Endodermal cell (in vitro differentiated cells): ENCODE data around the gene GAPDH. TPM values are rescaled to one million over a fixed set of nuclear protein-coding genes. Genes with fewer than 3 reads are reported as not detected.

ENCODE experiments used
- DNase-seq: peaks from one replicate; pipeline ENCODE4 v3.0.0-alpha.2; 2017
- H3K27ac ChIP-seq: 2 replicates; pipeline ENCODE4 v1.5.1; 2013; ENCODE audit warnings: mild to moderate bottlenecking, low read depth, low read length, moderate library complexity
- H3K27me3 ChIP-seq: 2 replicates; pipeline ENCODE4 v1.6.1; 2013; ENCODE audit warnings: mild to moderate bottlenecking, low read length, moderate library complexity; ENCODE audit not compliant: insufficient read depth, control insufficient read depth, poor library complexity, severe bottlenecking
- H3K36me3 ChIP-seq: 2 replicates; pipeline ENCODE4 v1.7.0; 2013; ENCODE audit warnings: mild to moderate bottlenecking, low read length, moderate library complexity; ENCODE audit not compliant: control insufficient read depth, insufficient read depth
- H3K4me1 ChIP-seq: one replicate; pipeline ENCODE4 v1.7.0; 2013; ENCODE audit warnings: low read length; ENCODE audit not compliant: control insufficient read depth, insufficient read depth
- H3K4me3 ChIP-seq: 2 replicates; pipeline ENCODE4 v1.5.1; 2013; ENCODE audit warnings: mild to moderate bottlenecking, low read length, moderate library complexity
- H3K9ac ChIP-seq: 2 replicates; pipeline ENCODE4 v1.6.1; 2013; ENCODE audit warnings: mild to moderate bottlenecking, low read length, moderate library complexity; ENCODE audit not compliant: poor library complexity, severe bottlenecking; ENCODE audit errors: extremely low read depth
- H3K9me3 ChIP-seq: 2 replicates; pipeline ENCODE4 v1.6.1; 2013; ENCODE audit warnings: mild to moderate bottlenecking, low read length, moderate library complexity; ENCODE audit not compliant: control insufficient read depth
- H3K27ac Mint-ChIP-seq: 2 replicates; pipeline ENCODE4 v1.8.0; 2020; ENCODE audit warnings: mixed read lengths
- H3K27me3 Mint-ChIP-seq: 2 replicates; pipeline ENCODE4 v1.8.0; 2021; ENCODE audit warnings: mild to moderate bottlenecking, mixed read lengths; ENCODE audit not compliant: insufficient read depth
- H3K36me3 Mint-ChIP-seq: 2 replicates; pipeline ENCODE4 v1.8.0; 2020; ENCODE audit warnings: low read depth, mixed read lengths
- H3K4me1 Mint-ChIP-seq: 2 replicates; pipeline ENCODE4 v1.8.0; 2020; ENCODE audit warnings: mixed read lengths
- H3K4me3 Mint-ChIP-seq: 2 replicates; pipeline ENCODE4 v1.8.0; 2020; ENCODE audit warnings: mild to moderate bottlenecking, moderate library complexity, mixed read lengths
- H3K9me3 Mint-ChIP-seq: 2 replicates; pipeline ENCODE4 v1.8.0; 2020; ENCODE audit warnings: mild to moderate bottlenecking, mixed read lengths
- CTCF ChIP-seq: fragments of 200-600 bp; sonication (generic); conservative IDR thresholded peaks from 2 replicates; pipeline ENCODE4 v1.5.0; 2021; ENCODE audit warnings: antibody characterized with exemption, mild to moderate bottlenecking
- WGBS, 2 experiments: methylation state at CpG; one replicate each; pipeline versions ENCODE4 v1.1.5 to v1.1.7; 2013; ENCODE audit warnings: missing lambda C conversion rate in 2 of 2, mixed read lengths in 1 of 2; ENCODE audit not compliant: insufficient coverage in 1 of 2, insufficient read length in 1 of 2; 5-methylcytosine and 5-hydroxymethylcytosine counted together
- total RNA-seq, 2 donors: library from RNA; stranded (reverse); fragmentation: NEBNext Ultra II Directional in 1 of 2; extraction: Animal tissue kit (Norgen Biotek cat#: 25700) in 1 of 2; gene quantifications; 2 replicates in 1 of 2; 3 replicates in 1 of 2; pipeline ENCODE4 v1.2.1, GENCODE V29; 2021

GAPDH gene
- total RNA-seq, 2 donors from 2014 or later, result 2,848 to 5,273 TPM

GRCh38 chr12:6575648-6576047 lies 41.3 kb downstream of the GAPDH start:
- Histone ChIP-seq H3K27ac (no peak overlapping the region), H3K4me3 (no peak overlapping the region), H3K9ac (no peak overlapping the region), H3K9me3 (no peaks in the 10 kb centered on the region), H3K27me3 (no peaks in the 10 kb centered on the region), H3K36me3 (peaks cover 87% of the 10 kb centered on the region), H3K4me1 (no peaks in the 10 kb centered on the region)
- Mint-ChIP-seq H3K27me3 (no peaks in the 10 kb centered on the region), H3K27ac (peak overlapping the region; percentile 2), H3K4me3 (no peak overlapping the region), H3K4me1 (no peaks in the 10 kb centered on the region), H3K9me3 (no peaks in the 10 kb centered on the region), H3K36me3 (peaks cover 81% of the 10 kb centered on the region)
- DNase-seq, result no peak
- 94 to 97% methylated on average over 8 of the region's 8 CpGs for WGBS, 2 experiments
- TF ChIP-seq CTCF, result no peak

GRCh38 chr12:6582196-6582595 lies 47.9 kb downstream of the GAPDH start:
- no peak overlapping the region for H3K4me3 Mint-ChIP-seq
- Histone ChIP-seq H3K9me3 (no peaks in the 10 kb centered on the region), H3K27ac (no peak overlapping the region), H3K27me3 (no peaks in the 10 kb centered on the region), H3K4me1 (no peaks in the 10 kb centered on the region), H3K4me3 (no peak overlapping the region), H3K9ac (no peak overlapping the region), H3K36me3 (peaks cover 81% of the 10 kb centered on the region)
- DNase-seq, result peak; percentile 78
- 92 to 94% methylated on average over 6 of the region's 6 CpGs for WGBS, 2 experiments
- peak; percentile 82 for TF ChIP-seq CTCF
- H3K9me3 Mint-ChIP-seq, result no peaks in the 10 kb centered on the region
- H3K27me3 Mint-ChIP-seq, result no peaks in the 10 kb centered on the region
- no peaks in the 10 kb centered on the region for H3K4me1 Mint-ChIP-seq
- H3K27ac Mint-ChIP-seq, result peak overlapping the region; percentile 11
- peaks cover 87% of the 10 kb centered on the region for H3K36me3 Mint-ChIP-seq

GRCh38 chr12:6582959-6583358 lies 48.6 kb downstream of the GAPDH start:
- no peaks in the 10 kb centered on the region for H3K4me1 Mint-ChIP-seq
- peaks cover 81% of the 10 kb centered on the region for H3K36me3 ChIP-seq
- no peak for DNase-seq
- H3K27me3 Mint-ChIP-seq, result no peaks in the 10 kb centered on the region
- no peak for TF ChIP-seq CTCF
- WGBS, 2 experiments, result 95% methylated on average over 4 to 12 of the region's 12 CpGs
- no peaks in the 10 kb centered on the region for H3K27me3 ChIP-seq
- H3K27ac Mint-ChIP-seq, result no peak overlapping the region
- peaks cover 87% of the 10 kb centered on the region for H3K36me3 Mint-ChIP-seq
- no peaks in the 10 kb centered on the region for H3K9me3 Mint-ChIP-seq
- no peaks in the 10 kb centered on the region for H3K9me3 ChIP-seq
- H3K4me3 ChIP-seq, result no peak overlapping the region
- no peak overlapping the region for H3K4me3 Mint-ChIP-seq
- no peak overlapping the region for H3K27ac ChIP-seq
- H3K4me1 ChIP-seq, result no peaks in the 10 kb centered on the region
- no peak overlapping the region for H3K9ac ChIP-seq
